Measurements from ENCODE around the gene ERAL1.

The ERAL1 gene

GRCh38 chr17:28885951-28886350, 31.1 kb downstream of the ERAL1 start:
- Histone ChIP-seq H2BK120ac (ENCODE audit: low read depth, low read length) (no peak overlapping the region), H3K27ac (ENCODE audit: low read depth, low read length) (no peak overlapping the region), H3K36me3 (ENCODE audit: control insufficient read depth, insufficient read depth, low read length) (no peaks in the 10 kb centered on the region), H2BK15ac (replicated peaks; ENCODE audit: low read depth) (no peak overlapping the region), H3K18ac (ENCODE audit: low read length) (no peak overlapping the region), H3K79me1 (ENCODE audit: low read length) (no peaks in the 10 kb centered on the region), H2AK5ac (ENCODE audit: low read length) (no peak overlapping the region), H3K4me3 (ENCODE audit: low read length) (no peak overlapping the region), H3K4me2 (ENCODE audit: low read length) (no peak overlapping the region), H3K4ac (ENCODE audit: low read depth, low read length) (no peak overlapping the region), H3K23ac (ENCODE audit: low read length) (no peak overlapping the region), H3K79me2 (ENCODE audit: control insufficient read depth, insufficient read depth, low read length) (no peaks in the 10 kb centered on the region), H3K27me3 (ENCODE audit: insufficient read depth, low read length, poor library complexity) (no peaks in the 10 kb centered on the region), H3K56ac (ENCODE audit: low read length) (no peak overlapping the region), H4K8ac (ENCODE audit: low read depth, low read length) (no peak overlapping the region), H4K5ac (ENCODE audit: low read length) (no peak overlapping the region), H3K4me1 (ENCODE audit: control insufficient read depth, low read depth, low read length) (no peaks in the 10 kb centered on the region), H2BK5ac (ENCODE audit: low read length) (no peak overlapping the region), H3K9ac (ENCODE audit: low read length) (no peak overlapping the region)
- no CpG with 5 or more reads among the region's 10 CpGs for WGBS (ENCODE audit: extremely low coverage, insufficient coverage, low lambda C conversion rate)
- DNase-seq: no peak

- H3K18ac ChIP-seq (ENCODE audit: low read length): no peak overlapping the region
- H3K4me3 ChIP-seq (ENCODE audit: low read length): no peak overlapping the region
- H3K56ac ChIP-seq (ENCODE audit: low read length): peak overlapping the region; percentile 3
- no CpG with 5 or more reads among the region's 12 CpGs for WGBS (ENCODE audit: extremely low coverage, insufficient coverage, low lambda C conversion rate)
- H3K27ac ChIP-seq (ENCODE audit: low read depth, low read length): no peak overlapping the region
- no peak overlapping the region for H3K23ac ChIP-seq (ENCODE audit: low read length)
- no peak overlapping the region for H2BK120ac ChIP-seq (ENCODE audit: low read depth, low read length)
- no peaks in the 10 kb centered on the region for H3K4me1 ChIP-seq (ENCODE audit: control insufficient read depth, low read depth, low read length)
- no peaks in the 10 kb centered on the region for H3K79me2 ChIP-seq (ENCODE audit: control insufficient read depth, insufficient read depth, low read length)
- no peak overlapping the region for H2AK5ac ChIP-seq (ENCODE audit: low read length)
- H3K4me2 ChIP-seq (ENCODE audit: low read length): no peak overlapping the region
- DNase-seq: no peak
- H4K8ac ChIP-seq (ENCODE audit: low read depth, low read length): no peak overlapping the region
- no peak overlapping the region for H4K5ac ChIP-seq (ENCODE audit: low read length)
- no peaks in the 10 kb centered on the region for H3K27me3 ChIP-seq (ENCODE audit: insufficient read depth, low read length, poor library complexity)
- no peak overlapping the region for H2BK5ac ChIP-seq (ENCODE audit: low read length)
- H2BK15ac ChIP-seq (replicated peaks; ENCODE audit: low read depth): no peak overlapping the region
- H3K36me3 ChIP-seq (ENCODE audit: control insufficient read depth, insufficient read depth, low read length): no peaks in the 10 kb centered on the region
- H3K79me1 ChIP-seq (ENCODE audit: low read length): no peaks in the 10 kb centered on the region
- H3K4ac ChIP-seq (ENCODE audit: low read depth, low read length): no peak overlapping the region
- no peak overlapping the region for H3K9ac ChIP-seq (ENCODE audit: low read length)
Observed at GRCh38 chr17:28887871-28888471, 33.2 kb downstream of the ERAL1 start.

- no peak for DNase-seq
Observed at GRCh38 chr17:28888832-28889231, 34.0 kb downstream of the ERAL1 start.

GRCh38 chr17:28889996-28890395, 35.2 kb downstream of the ERAL1 start:
- Histone ChIP-seq H2BK120ac (ENCODE audit: low read depth, low read length) (no peak overlapping the region), H4K8ac (ENCODE audit: low read depth, low read length) (no peak overlapping the region), H3K79me1 (ENCODE audit: low read length) (no peaks in the 10 kb centered on the region), H3K27ac (ENCODE audit: low read depth, low read length) (no peak overlapping the region), H3K9ac (ENCODE audit: low read length) (no peak overlapping the region), H2AK5ac (ENCODE audit: low read length) (no peak overlapping the region), H3K23ac (ENCODE audit: low read length) (no peak overlapping the region), H3K79me2 (ENCODE audit: control insufficient read depth, insufficient read depth, low read length) (no peaks in the 10 kb centered on the region), H3K56ac (ENCODE audit: low read length) (no peak overlapping the region), H3K27me3 (ENCODE audit: insufficient read depth, low read length, poor library complexity) (no peaks in the 10 kb centered on the region), H3K4me1 (ENCODE audit: control insufficient read depth, low read depth, low read length) (no peaks in the 10 kb centered on the region), H2BK15ac (replicated peaks; ENCODE audit: low read depth) (no peak overlapping the region), H2BK5ac (ENCODE audit: low read length) (no peak overlapping the region), H3K4me2 (ENCODE audit: low read length) (no peak overlapping the region), H3K4ac (ENCODE audit: low read depth, low read length) (no peak overlapping the region), H3K18ac (ENCODE audit: low read length) (no peak overlapping the region), H4K5ac (ENCODE audit: low read length) (no peak overlapping the region), H3K36me3 (ENCODE audit: control insufficient read depth, insufficient read depth, low read length) (no peaks in the 10 kb centered on the region), H3K4me3 (ENCODE audit: low read length) (no peak overlapping the region)
- WGBS (ENCODE audit: extremely low coverage, insufficient coverage, low lambda C conversion rate): no CpG with 5 or more reads among the region's 5 CpGs
- no peak for DNase-seq

More at GRCh38 chr17:28888832-28889231, 34.0 kb downstream of the ERAL1 start:
- Histone ChIP-seq H4K5ac (ENCODE audit: low read length) (no peak overlapping the region), H3K4ac (ENCODE audit: low read depth, low read length) (no peak overlapping the region), H3K23ac (ENCODE audit: low read length) (no peak overlapping the region), H2BK15ac (replicated peaks; ENCODE audit: low read depth) (no peak overlapping the region), H3K9ac (ENCODE audit: low read length) (no peak overlapping the region), H3K4me3 (ENCODE audit: low read length) (no peak overlapping the region), H2BK120ac (ENCODE audit: low read depth, low read length) (no peak overlapping the region), H3K27ac (ENCODE audit: low read depth, low read length) (no peak overlapping the region), H3K79me1 (ENCODE audit: low read length) (no peaks in the 10 kb centered on the region), H4K8ac (ENCODE audit: low read depth, low read length) (no peak overlapping the region), H3K56ac (ENCODE audit: low read length) (no peak overlapping the region), H3K18ac (ENCODE audit: low read length) (no peak overlapping the region), H3K36me3 (ENCODE audit: control insufficient read depth, insufficient read depth, low read length) (no peaks in the 10 kb centered on the region), H3K27me3 (ENCODE audit: insufficient read depth, low read length, poor library complexity) (no peaks in the 10 kb centered on the region), H3K4me1 (ENCODE audit: control insufficient read depth, low read depth, low read length) (no peaks in the 10 kb centered on the region), H3K4me2 (ENCODE audit: low read length) (no peak overlapping the region), H3K79me2 (ENCODE audit: control insufficient read depth, insufficient read depth, low read length) (no peaks in the 10 kb centered on the region), H2BK5ac (ENCODE audit: low read length) (no peak overlapping the region), H2AK5ac (ENCODE audit: low read length) (no peak overlapping the region)
- no CpG with 5 or more reads among the region's 7 CpGs for WGBS (ENCODE audit: extremely low coverage, insufficient coverage, low lambda C conversion rate)

- H2BK15ac ChIP-seq (replicated peaks; ENCODE audit: low read depth): no peak overlapping the region
- no peaks in the 10 kb centered on the region for H3K36me3 ChIP-seq (ENCODE audit: control insufficient read depth, insufficient read depth, low read length)
- peaks cover 2% of the 10 kb centered on the region for H3K4me1 ChIP-seq (ENCODE audit: control insufficient read depth, low read depth, low read length)
- no peak overlapping the region for H3K18ac ChIP-seq (ENCODE audit: low read length)
- H4K5ac ChIP-seq (ENCODE audit: low read length): no peak overlapping the region
- H2BK120ac ChIP-seq (ENCODE audit: low read depth, low read length): no peak overlapping the region
- no peaks in the 10 kb centered on the region for H3K27me3 ChIP-seq (ENCODE audit: insufficient read depth, low read length, poor library complexity)
- H3K79me1 ChIP-seq (ENCODE audit: low read length): peaks cover under 1% of the 10 kb centered on the region
- H2AK5ac ChIP-seq (ENCODE audit: low read length): no peak overlapping the region
- H3K56ac ChIP-seq (ENCODE audit: low read length): no peak overlapping the region
- H3K9ac ChIP-seq (ENCODE audit: low read length): no peak overlapping the region
- no peak overlapping the region for H3K4me2 ChIP-seq (ENCODE audit: low read length)
- H2BK5ac ChIP-seq (ENCODE audit: low read length): no peak overlapping the region
- DNase-seq: no peak
- WGBS (ENCODE audit: extremely low coverage, insufficient coverage, low lambda C conversion rate): no CpG with 5 or more reads among the region's 1 CpG
- H3K23ac ChIP-seq (ENCODE audit: low read length): no peak overlapping the region
- H4K8ac ChIP-seq (ENCODE audit: low read depth, low read length): no peak overlapping the region
- no peak overlapping the region for H3K4ac ChIP-seq (ENCODE audit: low read depth, low read length)
- no peak overlapping the region for H3K27ac ChIP-seq (ENCODE audit: low read depth, low read length)
- H3K79me2 ChIP-seq (ENCODE audit: control insufficient read depth, insufficient read depth, low read length): no peaks in the 10 kb centered on the region
- no peak overlapping the region for H3K4me3 ChIP-seq (ENCODE audit: low read length)
Observed at GRCh38 chr17:28891201-28891600, 36.4 kb downstream of the ERAL1 start.

GRCh38 chr17:28892024-28892423, 37.2 kb downstream of the ERAL1 start:
- Histone ChIP-seq H3K4me2 (ENCODE audit: low read length) (no peak overlapping the region), H4K8ac (ENCODE audit: low read depth, low read length) (no peak overlapping the region), H3K27ac (ENCODE audit: low read depth, low read length) (no peak overlapping the region), H2BK5ac (ENCODE audit: low read length) (no peak overlapping the region), H3K56ac (ENCODE audit: low read length) (no peak overlapping the region), H2BK120ac (ENCODE audit: low read depth, low read length) (no peak overlapping the region), H3K4me3 (ENCODE audit: low read length) (no peak overlapping the region), H3K4ac (ENCODE audit: low read depth, low read length) (no peak overlapping the region), H3K36me3 (ENCODE audit: control insufficient read depth, insufficient read depth, low read length) (no peaks in the 10 kb centered on the region), H2AK5ac (ENCODE audit: low read length) (no peak overlapping the region), H3K9ac (ENCODE audit: low read length) (no peak overlapping the region), H2BK15ac (replicated peaks; ENCODE audit: low read depth) (no peak overlapping the region), H3K4me1 (ENCODE audit: control insufficient read depth, low read depth, low read length) (peaks cover 4% of the 10 kb centered on the region), H3K79me2 (ENCODE audit: control insufficient read depth, insufficient read depth, low read length) (no peaks in the 10 kb centered on the region), H3K79me1 (ENCODE audit: low read length) (peaks cover 4% of the 10 kb centered on the region), H3K23ac (ENCODE audit: low read length) (no peak overlapping the region), H4K5ac (ENCODE audit: low read length) (no peak overlapping the region), H3K18ac (ENCODE audit: low read length) (no peak overlapping the region), H3K27me3 (ENCODE audit: insufficient read depth, low read length, poor library complexity) (no peaks in the 10 kb centered on the region)
- DNase-seq: no peak
- no CpG with 5 or more reads among the region's 4 CpGs for WGBS (ENCODE audit: extremely low coverage, insufficient coverage, low lambda C conversion rate)

All from mesendoderm (in vitro differentiated cells).